K562 (cell line): Measurements from ENCODE around the gene GP1BB. TPM values are rescaled to one million over a fixed set of nuclear protein-coding genes. Genes with fewer than 3 reads are reported as not detected.

Experiments used
- ATAC-seq: fragments of 200-7000 bp; cut with Tn5 transposase; 3 replicates; pipeline ENCODE4 v1.9.1; 2020; ENCODE audit warnings: moderate library complexity
- BruUV-seq: library from RNA; stranded (reverse); fragments of 400-500 nt; replicated peaks from 2 replicates; lab custom pipeline; 2021; lab: Mats Ljungman, UMichigan
- CTCF ChIA-PET: fragments of 300-600 bp; formaldehyde crosslinking; extraction: SDS; loops from one replicate; lab custom pipeline; 2021; ENCODE audit warnings: low intra/inter-chr PET ratio; lab: Yijun Ruan, JAX
- POLR2A ChIA-PET: fragments of 300-600, 350-650 bp; sonication (Branson Sonifier 250); formaldehyde crosslinking; extraction: SDS; loops from one replicate; lab custom pipeline; 2021; ENCODE audit warnings: antibody characterized with exemption, inconsistent platforms; lab: Yijun Ruan, JAX
- DNase-seq, 4 experiments: peaks; one replicate each; pipeline versions ENCODE4 v3.0.0 to v3.0.0-alpha.2; 2011 to 2018; ENCODE audit warnings: low spot score in 3 of 4, mixed read lengths in 3 of 4; ENCODE audit errors: extremely low read depth in 1 of 4
- FAIRE-seq: peaks from 2 replicates; lab custom pipeline; 2011; peaks lifted over from hg19 to GRCh38; lab: Jason Lieb, UNC
- H2AFZ ChIP-seq: 2 replicates; pipeline ENCODE4 v1.6.0; 2011; ENCODE audit warnings: low read depth, low read length, control low read depth, inconsistent platforms
- H3K27ac ChIP-seq: fragments of 200-600 bp; 3 replicates; pipeline ENCODE4 v1.8.0; 2011; ENCODE audit warnings: low read depth, mild to moderate bottlenecking, control low read depth, inconsistent platforms, low read length, moderate library complexity, mixed read lengths; ENCODE audit errors: extremely low read depth
- H3K27me3 ChIP-seq, 2 experiments: fragments of 300-600 bp in 1 of 2; 2 replicates in 1 of 2; 3 replicates in 1 of 2; pipeline versions ENCODE4 v1.6.0 to v1.8.0; 2011; ENCODE audit warnings: inconsistent platforms in 2 of 2, low read length in 2 of 2, mild to moderate bottlenecking in 1 of 2, mixed read lengths in 1 of 2, moderate library complexity in 1 of 2; ENCODE audit not compliant: control insufficient read depth in 2 of 2, insufficient read depth in 2 of 2
- H3K36me3 ChIP-seq: fragments of 300-600 bp; 3 replicates; pipeline ENCODE4 v1.8.0; 2011; ENCODE audit warnings: mild to moderate bottlenecking, low read length, inconsistent platforms; ENCODE audit not compliant: control insufficient read depth, insufficient read depth
- H3K4me1 ChIP-seq, 2 experiments: fragments of 200-600 bp in 1 of 2; replicated peaks in 1 of 2; 2 replicates in 1 of 2; 3 replicates in 1 of 2; pipeline versions ENCODE4 v1.5.1 to v1.8.0; 2011; ENCODE audit warnings: inconsistent platforms in 2 of 2, low read length in 2 of 2, mild to moderate bottlenecking in 1 of 2, mixed read lengths in 1 of 2, moderate library complexity in 1 of 2; ENCODE audit not compliant: control insufficient read depth in 2 of 2, insufficient read depth in 2 of 2
- H3K4me2 ChIP-seq: 2 replicates; pipeline ENCODE4 v1.6.1; 2011; ENCODE audit warnings: low read length, control low read depth, inconsistent platforms, mixed read lengths; ENCODE audit not compliant: insufficient read depth
- H3K4me3 ChIP-seq: fragments of 200-600 bp; sonication (generic), shearing (Covaris generic); 2 replicates; pipeline ENCODE4 v1.5.1; 2016; ENCODE audit warnings: control low read depth, inconsistent platforms
- H3K79me2 ChIP-seq: fragments of 200-600 bp; 3 replicates; pipeline ENCODE4 v1.8.0; 2011; ENCODE audit warnings: low read length, inconsistent platforms; ENCODE audit not compliant: control insufficient read depth, insufficient read depth
- H3K9ac ChIP-seq, 2 experiments: 2 replicates each; pipeline versions ENCODE4 v1.6.0 to v1.6.1; 2011; ENCODE audit warnings: low read depth in 2 of 2, low read length in 2 of 2, control low read depth in 1 of 2, inconsistent platforms in 1 of 2, mild to moderate bottlenecking in 1 of 2, mixed read lengths in 1 of 2; ENCODE audit not compliant: insufficient read depth in 1 of 2
- H3K9me1 ChIP-seq: one replicate; pipeline ENCODE4 v1.6.0; 2011; ENCODE audit warnings: inconsistent platforms, mild to moderate bottlenecking, low read length, moderate library complexity; ENCODE audit not compliant: control insufficient read depth, insufficient read depth
- H3K9me3 ChIP-seq: replicated peaks from 2 replicates; pipeline ENCODE4 v1.5.1; 2011; ENCODE audit warnings: low read depth, low read length, inconsistent platforms; ENCODE audit not compliant: control insufficient read depth, insufficient read depth
- H4K20me1 ChIP-seq: replicated peaks from 2 replicates; pipeline ENCODE4 v1.6.1; 2011; ENCODE audit warnings: low read length, inconsistent platforms, mixed read lengths; ENCODE audit not compliant: control insufficient read depth, insufficient read depth
- CEBPB ChIP-seq: fragments of 450-650 bp; IDR thresholded peaks from 2 replicates; pipeline ENCODE4 v1.6.1; 2016; ENCODE audit warnings: missing genetic modification characterization, missing compliant biosample characterization
- MAZ ChIP-seq, 2 experiments: fragments of 450-650 bp in 1 of 2; sonication (generic) in 1 of 2; formaldehyde crosslinking; IDR thresholded peaks in 1 of 2; conservative IDR thresholded peaks in 1 of 2; 2 replicates each; pipeline versions ENCODE4 v1.4.0 to v1.5.0; 2020; ENCODE audit warnings: mild to moderate bottlenecking in 1 of 2, missing genetic modification reagents in 1 of 2
- MGA ChIP-seq: fragments of 450-650 bp; IDR thresholded peaks from 2 replicates; pipeline ENCODE4 v1.6.1; 2016; ENCODE audit warnings: mild to moderate bottlenecking, moderate library complexity
- ZNF589 ChIP-seq: fragments of 200-800 bp; sonication (Bioruptor generic); IDR thresholded peaks from 2 replicates; pipeline ENCODE4 v1.6.1; 2016; ENCODE audit warnings: low read depth, missing genetic modification characterization, missing compliant biosample characterization
- WGBS: fragments of 100-300 bp; shearing (Covaris generic); methylation state at CpG from one replicate; pipeline ENCODE4 v1.1.6; 2016; ENCODE audit warnings: low coverage, mixed read lengths; ENCODE audit not compliant: insufficient coverage; ENCODE audit errors: missing lambda C conversion rate; 5-methylcytosine and 5-hydroxymethylcytosine counted together
- in situ Hi-C: fragments of 300-500 bp; cut with MboI; formaldehyde crosslinking; loops from 4 replicates; pipeline ENCODE4 v1.15.0; 2018; ENCODE audit warnings: inconsistent platforms, mixed read lengths
- intact Hi-C: fragments of 100-400 bp; cut with micrococcal nuclease; formaldehyde crosslinking; loops from 2 replicates; pipeline ENCODE4 v1.14.2; 2022
- polyA plus RNA-seq, 8 experiments: library from polyadenylated mRNA; depleted of rRNA in 4 of 8; stranded (reverse) in 5 of 8; unstranded in 3 of 8; fragments of >200 nt; fragmentation: Nextera tagmentation in 2 of 8; fragmentation: Illumina TruSeq in 1 of 8; extraction: Ambion mirVana in 2 of 8; extraction: Trizol in 1 of 8; gene quantifications; 2 replicates each; pipeline versions ENCODE4 v1.2.1 to v1.2.3, GENCODE V29; 2011 to 2014; ENCODE audit warnings: inconsistent platforms in 1 of 8, missing spikeins in 1 of 8
- total RNA-seq, 7 experiments: library from RNA; depleted of rRNA in 6 of 7; stranded (reverse); fragments of >200 nt in 6 of 7; fragmentation: Illumina TruSeq in 2 of 7; extraction: Trizol in 2 of 7; gene quantifications; 2 replicates each; pipeline versions ENCODE4 v1.2.1 to v1.2.3, GENCODE V29; 2011 to 2021; ENCODE audit warnings: low replicate concordance in 1 of 7

GP1BB gene
- total and polyA plus RNA-seq, 9 of the 15 experiments (the other 6 are each of a cell fraction or from before 2014, with no cell fraction given): 0.69 to 162 (median 2.8) TPM

GRCh38 chr22:19706661-19707151 lies 16.6 kb upstream of the GP1BB start:
- H3K27ac ChIP-seq: no peak overlapping the region
- TF ChIP-seq CEBPB (tag): peak; percentile 62
- TF ChIP-seq ZNF589 (CRISPR knock-in tag): no peak
- TF ChIP-seq MAZ (CRISPR knock-in tag; conservative IDR thresholded peaks at IDR 0.05 in 1 of 2, IDR thresholded peaks at IDR 0.05 in 1 of 2): no peak
- no peak for TF ChIP-seq MGA
- TF ChIP-seq, all 486 proteins: peak for 1
- Histone ChIP-seq H3K79me2 (no peaks in the 10 kb centered on the region), H3K9me1 (peaks cover 13% of the 10 kb centered on the region), H3K27me3 (peaks cover 59 to 82% of the 10 kb centered on the region in 2 experiments), H3K4me2 (no peak overlapping the region), H3K9me3 (no peaks in the 10 kb centered on the region), H3K4me3 (no peak overlapping the region), H4K20me1 (peaks cover 39% of the 10 kb centered on the region; the same call in 1 of the 2 replicates), H3K9ac (no peak overlapping the region), H3K36me3 (no peaks in the 10 kb centered on the region), H3K4me1 (peaks cover 3 to 42% of the 10 kb centered on the region in 2 experiments; a peak in 3 of 5 replicates), H2AFZ (no peak overlapping the region)
- no peak for FAIRE-seq
- peak in 1 of 4 experiments; percentile 26 for DNase-seq
- 18% methylated on average over 7 of the region's 7 CpGs for WGBS
- ChIA-PET CTCF (no interaction called here), POLR2A (interaction anchor here (0.7 kb wide), 1 partner anchor 206 kb away, joined by 5 read pairs; no protein-coding TSS in a partner anchor)
- intact Hi-C loops (no loop called here), in situ Hi-C loops (no loop called here)
- no TSS peak for BruUV-seq
- no peak for ATAC-seq
